Thoracic aorta (tissue), 2 donors: ENCODE measurements around the gene ADCY7. TPM values are rescaled to one million over a fixed set of nuclear protein-coding genes. Genes with fewer than 3 reads are reported as not detected.
"Not testable (repeated sequence)": the region's sequence is repeated elsewhere in the genome, so short reads cannot be mapped to it uniquely, and the experiment has no call there.

Experiments used
- ATAC-seq: fragments of 150-250 bp; one replicate; pipeline ENCODE4 v1.8.0; 2017; ENCODE audit warnings: low read depth; ENCODE audit not compliant: insufficient number of reproducible peaks, low FRiP score
- DNase-seq: peaks from one replicate; pipeline ENCODE4 v3.0.0-alpha.2; 2020; ENCODE audit warnings: low spot score
- H3K27ac ChIP-seq, 2 donors: fragments of 200-600 bp; sonication (generic); 1 replicate in 1 of 2; 2 replicates in 1 of 2; pipeline ENCODE4 v1.5.1; 2016; ENCODE audit warnings: mild to moderate bottlenecking in 2 of 2, moderate library complexity in 2 of 2
- H3K27me3 ChIP-seq: fragments of 200-600 bp; sonication (generic); replicated peaks from 2 replicates; pipeline ENCODE4 v1.6.0; 2016; ENCODE audit warnings: mild to moderate bottlenecking; ENCODE audit not compliant: insufficient read depth
- H3K36me3 ChIP-seq: fragments of 200-600 bp; sonication (generic); one replicate; pipeline ENCODE4 v1.5.1; 2016
- H3K4me1 ChIP-seq, 2 donors: fragments of 200-600 bp; sonication (generic); 1 replicate in 1 of 2; 2 replicates in 1 of 2; pipeline versions ENCODE4 v1.5.1 to v1.6.0; 2016; ENCODE audit warnings: low read depth in 2 of 2, mild to moderate bottlenecking in 1 of 2; ENCODE audit not compliant: control insufficient read depth in 1 of 2
- H3K4me3 ChIP-seq: fragments of 200-600 bp; sonication (generic); 2 replicates; pipeline ENCODE4 v1.5.1; 2016; ENCODE audit warnings: mild to moderate bottlenecking
- H3K9me3 ChIP-seq: fragments of 200-600 bp; sonication (generic); 2 replicates; pipeline ENCODE4 v1.5.1; 2016
- total RNA-seq, 2 donors: library from RNA; depleted of rRNA; stranded (reverse); fragments of >200 nt; gene quantifications; one replicate each; pipeline versions ENCODE4 v1.1.0 to v1.2.3, GENCODE V29; 2016
- TF ChIP-seq, protein P1 (sequence below): fragments of 200-600 bp; sonication (generic); IDR thresholded peaks from one replicate; pipeline ENCODE4 v1.5.1; 2019; ENCODE audit warnings: antibody characterized with exemption

Gene ADCY7
- total RNA-seq, 2 donors from 2014 or later = 35.9 to 39.8 TPM

DNA sequence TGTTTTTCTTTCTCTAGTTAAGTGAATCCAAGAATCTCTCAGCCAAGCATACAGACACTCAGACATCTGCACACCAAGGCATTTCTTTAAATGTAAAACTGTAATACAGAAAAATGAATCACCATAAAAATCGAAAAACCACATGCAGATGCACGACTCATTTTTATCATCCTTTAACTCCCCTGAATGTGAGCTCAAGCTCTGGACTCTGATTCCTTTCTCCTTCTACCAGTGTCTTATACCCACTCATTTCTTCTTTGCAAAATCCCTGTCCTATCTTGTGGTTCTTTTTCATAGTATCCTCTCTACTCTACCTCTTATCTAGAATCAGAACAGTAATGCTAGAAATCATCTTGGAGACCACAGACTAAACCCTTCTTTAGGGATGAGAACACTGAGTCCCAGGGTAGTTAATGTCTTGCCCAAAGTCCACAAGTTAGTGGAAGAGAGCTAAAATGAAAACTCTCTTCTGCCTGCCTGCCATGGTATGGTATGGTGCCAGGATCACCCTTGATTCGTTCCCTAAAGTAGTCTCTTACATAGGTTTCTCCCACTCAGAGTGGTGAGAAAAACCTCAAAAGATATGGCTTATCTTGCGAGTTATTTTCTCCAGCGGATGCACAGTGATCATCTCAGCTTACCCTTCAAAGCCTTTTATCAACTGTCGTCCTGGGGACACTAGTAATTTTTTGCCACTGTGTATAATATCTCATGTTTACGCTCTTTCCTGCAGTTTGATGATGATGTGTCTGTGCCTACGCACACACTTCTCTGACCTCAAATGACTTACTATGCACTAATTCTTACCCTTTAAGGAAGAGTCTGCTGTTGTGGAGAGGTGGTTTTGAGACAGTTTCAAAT is 72.2 kb downstream of the ADCY7 start:
- Histone ChIP-seq H3K27me3 (no peaks in the 10 kb centered on the region), H3K36me3 (peaks cover 3% of the 10 kb centered on the region), H3K9me3 (no peaks in the 10 kb centered on the region), H3K27ac (peak overlapping the region; percentile 59 to 77), H3K4me3 (no peak overlapping the region), H3K4me1 (peaks cover 18 to 81% of the 10 kb centered on the region in 2 donors)
- ATAC-seq (no peak), DNase-seq (no peak)
- TF ChIP-seq, protein P1, sequence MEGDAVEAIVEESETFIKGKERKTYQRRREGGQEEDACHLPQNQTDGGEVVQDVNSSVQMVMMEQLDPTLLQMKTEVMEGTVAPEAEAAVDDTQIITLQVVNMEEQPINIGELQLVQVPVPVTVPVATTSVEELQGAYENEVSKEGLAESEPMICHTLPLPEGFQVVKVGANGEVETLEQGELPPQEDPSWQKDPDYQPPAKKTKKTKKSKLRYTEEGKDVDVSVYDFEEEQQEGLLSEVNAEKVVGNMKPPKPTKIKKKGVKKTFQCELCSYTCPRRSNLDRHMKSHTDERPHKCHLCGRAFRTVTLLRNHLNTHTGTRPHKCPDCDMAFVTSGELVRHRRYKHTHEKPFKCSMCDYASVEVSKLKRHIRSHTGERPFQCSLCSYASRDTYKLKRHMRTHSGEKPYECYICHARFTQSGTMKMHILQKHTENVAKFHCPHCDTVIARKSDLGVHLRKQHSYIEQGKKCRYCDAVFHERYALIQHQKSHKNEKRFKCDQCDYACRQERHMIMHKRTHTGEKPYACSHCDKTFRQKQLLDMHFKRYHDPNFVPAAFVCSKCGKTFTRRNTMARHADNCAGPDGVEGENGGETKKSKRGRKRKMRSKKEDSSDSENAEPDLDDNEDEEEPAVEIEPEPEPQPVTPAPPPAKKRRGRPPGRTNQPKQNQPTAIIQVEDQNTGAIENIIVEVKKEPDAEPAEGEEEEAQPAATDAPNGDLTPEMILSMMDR = no peak

DNA sequence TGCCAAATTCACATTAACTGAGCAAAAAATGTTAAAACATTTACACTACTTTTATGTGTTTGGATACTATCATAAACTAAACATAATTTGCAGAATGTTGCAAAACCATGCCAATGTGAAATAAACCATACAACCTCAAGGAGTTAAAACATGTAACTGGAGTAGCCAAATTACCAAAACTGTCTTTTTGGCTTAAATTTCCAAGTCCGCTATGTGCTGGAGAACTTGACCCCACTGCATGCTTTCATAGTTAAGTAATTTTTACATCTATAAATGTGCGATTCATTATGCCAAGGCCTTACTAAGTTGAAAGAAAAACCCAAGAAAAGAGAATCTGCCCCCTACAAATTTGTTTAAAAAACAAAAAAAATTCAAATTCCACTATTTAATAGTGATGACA is 74.2 kb downstream of the ADCY7 start:
- ATAC-seq = no peak
- Histone ChIP-seq H3K9me3 (no peaks in the 10 kb centered on the region), H3K4me3 (peak overlapping the region; percentile 3), H3K27me3 (no peaks in the 10 kb centered on the region), H3K36me3 (peaks cover 6% of the 10 kb centered on the region), H3K27ac (peak overlapping the region; percentile 89 to 92), H3K4me1 (peaks cover 18 to 61% of the 10 kb centered on the region in 2 donors)
- TF ChIP-seq, protein P1 = no peak
- no peak for DNase-seq

DNA sequence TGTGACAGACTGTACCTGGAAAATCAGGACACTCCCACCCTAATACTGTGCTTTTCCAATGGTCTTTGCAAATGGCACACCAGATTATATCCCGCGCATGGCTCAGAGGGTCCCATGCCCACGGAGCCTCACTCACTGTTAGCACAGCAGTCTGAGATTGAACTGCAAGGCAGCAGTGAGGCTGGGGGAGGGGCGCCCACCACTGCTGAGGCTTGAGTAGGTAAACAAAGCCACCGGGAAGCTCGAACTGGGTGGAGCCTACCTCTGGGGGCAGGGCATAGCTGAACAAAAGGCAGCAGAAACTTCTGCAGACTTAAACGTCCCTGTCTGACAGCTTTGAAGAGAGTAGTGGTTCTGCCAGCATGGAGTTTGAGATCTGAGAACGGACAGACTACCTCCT is 77.2 kb downstream of the ADCY7 start:
- H3K36me3 ChIP-seq, H3K27me3 ChIP-seq, DNase-seq, H3K4me3 ChIP-seq, H3K9me3 ChIP-seq, ATAC-seq: not testable (repeated sequence)
- peak overlapping the region in 1 of 2 donors; percentile 89 for H3K27ac ChIP-seq
- peaks cover 6 to 38% of the 10 kb centered on the region in 2 donors for H3K4me1 ChIP-seq

DNA sequence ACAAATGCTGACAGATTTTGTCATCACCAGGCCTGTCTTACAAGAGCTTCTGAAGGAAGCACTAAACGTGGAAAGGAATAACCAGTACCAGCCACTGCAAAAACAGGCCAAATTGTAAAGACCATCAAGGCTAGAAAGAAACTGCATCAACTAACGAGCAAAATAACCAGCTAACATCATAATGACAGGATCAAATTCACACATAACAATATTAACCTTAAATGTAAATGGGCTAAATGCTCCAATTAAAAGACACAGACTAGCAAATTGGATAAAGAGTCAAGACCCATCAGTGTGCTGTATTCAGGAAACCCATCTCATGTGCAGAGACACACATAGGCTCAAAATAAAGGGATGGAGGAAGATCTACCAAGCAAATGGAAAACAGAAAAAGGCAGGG is 78.9 kb downstream of the ADCY7 start:
- DNase-seq, ATAC-seq, H3K4me3 ChIP-seq, H3K27me3 ChIP-seq, H3K9me3 ChIP-seq, H3K27ac ChIP-seq: not testable (repeated sequence)
- Histone ChIP-seq H3K36me3 (peaks cover 12% of the 10 kb centered on the region), H3K4me1 (peaks cover 6 to 24% of the 10 kb centered on the region in 2 donors)

DNA sequence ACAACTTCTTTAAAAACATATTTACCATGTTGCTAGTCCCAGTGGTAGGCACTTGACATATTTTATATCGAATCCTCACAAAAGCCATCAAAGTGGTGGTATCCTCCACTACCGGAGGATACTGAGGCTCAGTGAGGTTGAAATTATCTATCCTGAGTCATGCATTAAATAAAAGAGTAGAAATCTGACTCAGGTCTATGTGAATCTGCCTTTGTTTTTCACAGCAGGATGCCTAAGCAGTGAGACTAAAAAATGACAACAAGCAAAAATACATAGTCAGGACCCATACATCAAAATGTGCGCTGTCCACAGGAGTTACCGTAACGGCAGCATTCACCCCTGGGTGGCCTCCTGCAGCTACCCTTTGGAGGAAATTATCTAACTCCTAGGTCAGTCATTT is 84.8 kb downstream of the ADCY7 start:
- no peak for ATAC-seq
- TF ChIP-seq, protein P1 = no peak
- Histone ChIP-seq H3K4me3 (no peak overlapping the region), H3K9me3 (no peaks in the 10 kb centered on the region), H3K27ac (no peak overlapping the region), H3K36me3 (peaks cover 9% of the 10 kb centered on the region), H3K4me1 (peaks cover 7 to 12% of the 10 kb centered on the region in 2 donors), H3K27me3 (no peaks in the 10 kb centered on the region)
- no peak for DNase-seq

DNA sequence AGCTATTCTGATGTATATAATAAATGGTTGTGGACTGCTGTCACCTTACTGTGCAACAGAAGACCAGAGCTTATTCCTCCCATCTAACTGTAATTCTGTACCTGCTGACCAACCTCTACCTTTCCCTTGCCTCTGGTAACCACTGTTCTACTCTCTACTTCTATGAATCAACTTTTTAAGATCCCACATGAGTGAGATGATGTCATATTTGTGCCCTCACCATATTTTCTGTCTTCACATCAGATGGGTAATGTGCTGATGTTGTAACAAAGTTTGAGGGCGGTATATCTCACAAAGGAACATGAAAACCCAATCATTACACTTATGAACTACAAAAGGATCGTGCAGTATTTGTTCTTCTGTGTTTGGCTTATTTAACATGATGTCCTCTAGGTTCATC is 85.6 kb downstream of the ADCY7 start:
- Histone ChIP-seq H3K4me3 (no peak overlapping the region), H3K36me3 (peaks cover 9% of the 10 kb centered on the region), H3K27ac (no peak overlapping the region), H3K27me3 (no peaks in the 10 kb centered on the region), H3K4me1 (peaks cover 7 to 12% of the 10 kb centered on the region in 2 donors), H3K9me3 (no peaks in the 10 kb centered on the region)
- TF ChIP-seq, protein P1 = no peak
- DNase-seq (no peak), ATAC-seq (no peak)
